Smooth muscle cell of the pulmonary artery (primary cell): ENCODE measurements around the gene ADAMTS10. TPM values are rescaled to one million over a fixed set of nuclear protein-coding genes. Genes with fewer than 3 reads are reported as not detected.

Experiments
- total RNA-seq: library from RNA; depleted of rRNA; stranded (reverse); fragments of >200 nt; gene quantifications from 2 replicates; pipeline ENCODE4 v1.2.3, GENCODE V29; 2014

Gene ADAMTS10
- total RNA-seq, result 21.6 and 29.1 TPM in 2 replicates

GRCh38 chr19:8610041-8610935, at the start of gene ADAMTS10:
Gene ADAMTS10, minus strand, starts transcription at chr19:8610715. Its CDS starts 5,005 bp downstream, at chr19:8605710.

GRCh38 chr19:8629996-8630683, 19.6 kb upstream of the ADAMTS10 start, which contains the start of gene NFILZ:
Gene NFILZ, plus strand, starts transcription at chr19:8630633. Its CDS starts 46,133 bp downstream, at chr19:8676766.

GRCh38 chr19:8577247-8577646, 33.3 kb downstream of the ADAMTS10 start, which contains the start of gene MYO1F:
Gene MYO1F, minus strand, starts transcription at chr19:8577442. Its CDS starts 133 bp downstream, at chr19:8577309.

Other genes with a start within 250 kb of the ADAMTS10 start
- gene ANGPTL4, start 246.6 kb downstream of the ADAMTS10 start, total RNA-seq, result 32.2 and 45.7 TPM in 2 replicates
- 107 and 131 TPM in 2 replicates for gene RAB11B, start 220.4 kb downstream of the ADAMTS10 start, total RNA-seq
- gene MARCHF2, start 197.4 kb downstream of the ADAMTS10 start, total RNA-seq, result 70.0 and 76.5 TPM in 2 replicates
- 48.2 and 58.3 TPM in 2 replicates for gene HNRNPM, start 165.7 kb downstream of the ADAMTS10 start, total RNA-seq
- gene PRAM1, start 108.1 kb downstream of the ADAMTS10 start, total RNA-seq, result 0.07 and 0.20 TPM in 2 replicates
- 6.1 and 7.5 TPM in 2 replicates for gene ZNF414, start 96.5 kb downstream of the ADAMTS10 start, total RNA-seq
- 0.13 TPM in 2 replicates for gene MYO1F, start 33.3 kb downstream of the ADAMTS10 start, total RNA-seq
- not detected in 2 replicates for gene NFILZ, start 19.9 kb upstream of the ADAMTS10 start, total RNA-seq
- gene ACTL9, start 88.1 kb upstream of the ADAMTS10 start, total RNA-seq, result not detected in 2 replicates
- gene OR2Z1, start 110.9 kb upstream of the ADAMTS10 start, total RNA-seq, result not detected in 2 replicates
- 21.4 and 23.1 TPM in 2 replicates for gene ZNF558, start 221.6 kb upstream of the ADAMTS10 start, total RNA-seq
- not detected in 2 replicates for gene MBD3L1, start 221.7 kb upstream of the ADAMTS10 start, total RNA-seq